Stomach smooth muscle (tissue), 2 donors: ENCODE results near the gene DEPDC1B.
"Not testable (repeated sequence)": the region's sequence is repeated elsewhere in the genome, so short reads cannot be mapped to it uniquely, and the experiment has no call there.

ENCODE experiments used
- H3K27ac ChIP-seq: one replicate; pipeline ENCODE4 v1.7.0; 2013; ENCODE audit warnings: mild to moderate bottlenecking, low read length, inconsistent platforms
- H3K27me3 ChIP-seq, 2 donors: one replicate each; pipeline ENCODE4 v1.7.0; 2013; ENCODE audit warnings: low read length in 2 of 2; ENCODE audit not compliant: insufficient read depth in 2 of 2, control insufficient read depth in 1 of 2
- H3K36me3 ChIP-seq, 2 donors: one replicate each; pipeline ENCODE4 v1.7.0; 2013; ENCODE audit warnings: low read length in 2 of 2; ENCODE audit not compliant: control insufficient read depth in 2 of 2, insufficient read depth in 2 of 2
- H3K4me1 ChIP-seq: one replicate; pipeline ENCODE4 v1.7.0; 2013; ENCODE audit warnings: low read length; ENCODE audit not compliant: control insufficient read depth, insufficient read depth
- H3K4me3 ChIP-seq, 2 donors: one replicate each; pipeline ENCODE4 v1.7.0; 2013; ENCODE audit warnings: low read length in 2 of 2
- H3K9ac ChIP-seq, 2 donors: one replicate each; pipeline ENCODE4 v1.7.0; 2013; ENCODE audit warnings: low read length in 2 of 2, mild to moderate bottlenecking in 1 of 2
- H3K9me3 ChIP-seq, 2 donors: one replicate each; pipeline ENCODE4 v1.7.0; 2013; ENCODE audit warnings: low read length in 2 of 2; ENCODE audit not compliant: control insufficient read depth in 2 of 2
- donor health status: healthy.
- donor health status: Pancreatic carcinoma.

Gene DEPDC1B

DNA sequence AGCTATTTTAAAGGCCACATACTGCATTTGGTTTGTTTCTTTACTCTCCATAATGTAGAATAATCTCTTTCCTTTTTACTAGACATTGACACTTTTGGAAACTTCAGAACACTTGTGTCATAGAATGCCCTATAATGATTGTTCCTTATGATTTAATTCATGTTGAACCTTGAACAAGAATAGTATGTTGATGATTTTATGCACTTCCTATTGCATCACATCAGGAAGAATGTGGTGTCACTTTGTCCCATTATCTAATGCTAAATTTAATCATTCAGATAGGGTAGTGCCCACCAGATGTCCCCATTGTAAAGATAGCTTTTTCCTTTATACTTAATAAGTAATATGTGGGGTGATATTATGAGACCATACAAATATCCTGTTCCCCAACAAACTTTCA, 19.4 kb upstream of the DEPDC1B start:
- Histone ChIP-seq H3K4me1 (no peaks in the 10 kb centered on the region), H3K9ac (no peak overlapping the region), H3K27me3 (no peaks in the 10 kb centered on the region), H3K4me3 (no peak overlapping the region), H3K36me3 (no peaks in the 10 kb centered on the region), H3K9me3 (no peaks in the 10 kb centered on the region), H3K27ac (no peak overlapping the region)

DNA sequence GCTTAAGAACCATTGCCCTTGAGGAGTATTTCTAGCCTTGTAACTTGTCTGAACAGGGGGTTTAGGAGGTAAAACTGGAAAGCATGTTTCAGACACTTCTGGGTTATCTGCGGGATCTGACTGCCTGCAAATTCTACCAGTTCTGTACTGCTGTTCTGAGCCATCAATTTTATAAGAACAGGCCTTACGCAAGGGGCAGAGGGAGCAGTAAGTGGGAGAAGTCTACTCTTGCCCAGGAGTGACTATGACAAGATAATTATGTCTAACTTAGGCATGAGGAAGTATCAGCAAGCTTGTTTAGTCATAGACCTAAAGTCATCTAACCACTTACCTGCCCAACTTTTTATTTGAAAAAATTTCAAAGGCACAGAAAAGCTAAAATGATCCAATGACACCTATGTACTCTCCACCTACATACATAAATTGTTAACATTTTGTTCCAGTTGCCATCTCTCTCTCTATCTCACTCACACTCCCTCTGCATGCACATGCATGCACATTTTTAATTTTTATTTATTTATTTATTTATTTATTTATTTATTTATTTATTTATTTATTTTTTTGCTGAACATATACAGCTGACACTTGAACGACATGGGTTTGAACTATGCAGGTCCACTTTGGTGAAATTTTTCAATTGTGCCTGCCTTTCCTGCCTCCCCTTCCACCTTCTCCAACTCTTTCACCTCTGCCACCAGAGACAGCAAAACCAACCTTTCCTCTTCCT, 18.4 kb upstream of the DEPDC1B start:
- no peaks in the 10 kb centered on the region for H3K36me3 ChIP-seq
- no peaks in the 10 kb centered on the region for H3K9me3 ChIP-seq

DNA sequence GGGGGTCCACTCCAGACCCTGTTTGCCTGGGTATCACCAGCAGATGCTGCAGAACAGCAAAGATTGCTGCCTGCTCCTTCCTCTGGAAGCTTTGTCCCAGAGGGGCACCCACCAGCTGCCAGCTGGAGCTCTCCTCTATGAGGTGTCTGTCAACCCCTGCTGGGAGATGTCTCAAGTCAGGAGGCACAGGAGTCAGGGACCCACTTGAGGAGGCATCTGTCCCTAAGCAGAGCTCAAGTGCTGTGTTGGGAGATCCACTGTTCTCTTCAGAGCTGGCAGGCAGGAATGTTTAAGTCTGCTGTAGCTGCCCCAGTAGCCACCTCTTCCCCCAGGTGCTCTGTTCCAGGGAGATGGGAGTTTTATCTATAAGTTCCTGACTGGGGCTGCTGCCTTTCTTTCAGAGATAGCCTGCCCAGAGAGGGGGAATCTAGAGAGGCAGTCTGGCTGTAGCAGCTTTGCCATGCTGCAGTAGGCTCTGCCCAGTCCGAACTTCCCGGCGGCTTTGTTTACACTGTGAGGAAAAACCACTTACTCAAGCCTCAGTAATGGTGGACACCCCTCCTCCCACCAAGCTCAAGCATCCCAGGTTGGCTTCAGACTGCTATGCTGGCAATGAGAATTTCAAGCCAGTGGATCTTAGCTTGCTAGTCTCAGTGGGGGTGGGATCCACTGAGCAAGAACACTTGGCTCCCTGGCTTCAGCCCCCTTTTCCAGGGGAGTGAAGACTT, 15.4 kb upstream of the DEPDC1B start:
- H3K4me3 ChIP-seq, H3K36me3 ChIP-seq, H3K27ac ChIP-seq, H3K27me3 ChIP-seq, H3K4me1 ChIP-seq, H3K9me3 ChIP-seq, H3K9ac ChIP-seq: not testable (repeated sequence)

More for the DNA sequence above, 18.4 kb upstream of the DEPDC1B start:
- no peaks in the 10 kb centered on the region for H3K4me1 ChIP-seq
- H3K4me3 ChIP-seq: no peak overlapping the region
- H3K27me3 ChIP-seq: no peaks in the 10 kb centered on the region
- no peak overlapping the region for H3K9ac ChIP-seq
- H3K27ac ChIP-seq: no peak overlapping the region

DNA sequence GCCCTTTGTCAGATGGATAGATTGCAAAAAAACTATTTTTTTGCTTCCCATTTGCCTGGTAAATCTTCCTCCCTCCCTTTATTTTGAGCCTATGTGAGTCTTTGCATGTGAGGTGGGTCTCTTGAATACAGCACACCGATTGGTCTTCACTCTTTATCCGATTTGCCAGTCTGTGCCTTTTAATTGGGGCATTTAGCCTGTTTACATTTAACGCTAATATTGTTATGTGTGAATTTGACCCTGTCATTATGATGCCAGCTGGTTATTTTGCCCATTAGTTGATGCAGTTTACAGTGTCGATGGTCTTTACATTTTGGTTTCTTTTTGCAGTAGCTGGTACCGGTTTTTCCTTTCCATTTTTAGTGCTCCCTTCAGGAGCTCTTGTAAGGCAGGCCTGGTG, 13.0 kb upstream of the DEPDC1B start:
- Histone ChIP-seq H3K36me3 (no peaks in the 10 kb centered on the region), H3K27me3 (no peaks in the 10 kb centered on the region), H3K4me1 (no peaks in the 10 kb centered on the region), H3K9ac (no peak overlapping the region), H3K9me3 (peaks cover 0 to 3% of the 10 kb centered on the region in 2 donors), H3K27ac (no peak overlapping the region), H3K4me3 (no peak overlapping the region)

DNA sequence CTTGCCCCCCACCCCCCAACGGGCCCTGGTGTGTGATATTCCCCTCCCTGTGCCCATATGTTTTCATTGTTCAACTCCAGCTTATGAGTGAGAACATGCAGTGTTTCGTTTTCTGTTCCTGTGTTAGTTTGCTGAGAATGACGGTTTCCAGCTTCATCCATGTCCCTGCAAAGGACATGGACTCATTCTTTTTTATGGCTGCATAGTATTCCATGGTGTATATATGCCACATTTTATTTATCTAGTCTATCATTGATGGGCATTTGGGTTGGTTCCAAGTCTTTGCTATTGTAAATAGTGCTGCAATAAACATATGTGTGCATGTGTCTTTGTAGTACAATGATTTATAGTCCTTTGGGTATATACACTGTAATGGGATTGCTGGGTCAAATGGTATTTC, 11.9 kb upstream of the DEPDC1B start:
- H3K4me1 ChIP-seq, H3K27ac ChIP-seq, H3K27me3 ChIP-seq, H3K9ac ChIP-seq, H3K9me3 ChIP-seq, H3K36me3 ChIP-seq, H3K4me3 ChIP-seq: not testable (repeated sequence)

DNA sequence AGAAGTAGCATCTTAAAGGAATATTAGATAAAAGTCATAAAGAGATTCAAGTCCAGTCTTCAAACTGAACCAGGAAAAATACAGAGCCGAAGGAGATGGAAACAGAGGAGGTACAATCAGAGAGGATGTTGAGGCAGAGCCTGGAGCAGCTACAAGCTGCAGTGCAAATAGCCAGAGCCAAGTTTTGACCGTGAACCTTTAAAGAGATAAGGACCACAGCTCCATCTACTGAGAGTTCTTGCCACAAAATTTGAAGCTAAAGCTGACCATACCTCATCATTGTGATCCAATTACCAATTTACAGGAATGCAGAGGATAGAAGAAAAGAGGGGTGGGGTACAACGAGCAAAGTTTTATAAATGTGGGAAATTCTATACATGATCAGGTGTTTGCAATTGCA, 10.4 kb upstream of the DEPDC1B start:
- no peaks in the 10 kb centered on the region for H3K27me3 ChIP-seq
- H3K27ac ChIP-seq: no peak overlapping the region
- no peaks in the 10 kb centered on the region for H3K4me1 ChIP-seq
- H3K9ac ChIP-seq: no peak overlapping the region
- no peak overlapping the region for H3K4me3 ChIP-seq
- peaks cover 0 to 3% of the 10 kb centered on the region in 2 donors for H3K9me3 ChIP-seq
- no peaks in the 10 kb centered on the region for H3K36me3 ChIP-seq

DNA sequence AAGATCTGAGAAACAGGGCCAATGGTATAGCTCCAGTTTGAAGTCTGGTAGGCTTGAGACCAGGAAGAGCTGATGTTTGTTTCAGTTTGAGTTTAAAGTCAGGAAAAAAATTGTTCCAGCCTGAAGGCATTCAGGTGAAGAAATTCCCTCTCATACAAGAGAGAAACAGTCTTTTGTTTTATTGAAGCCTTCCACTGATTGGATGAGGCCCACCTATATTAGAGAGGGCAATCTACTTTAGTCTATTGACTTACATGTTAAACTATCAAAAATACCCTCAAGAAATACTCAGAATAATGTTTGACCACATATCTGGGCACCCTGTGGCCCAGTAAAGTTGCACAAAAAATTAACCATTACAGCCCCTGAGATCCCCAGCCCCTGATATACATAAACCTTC, 5.2 kb upstream of the DEPDC1B start:
- no peak overlapping the region for H3K4me3 ChIP-seq
- no peaks in the 10 kb centered on the region for H3K9me3 ChIP-seq
- no peak overlapping the region for H3K9ac ChIP-seq
- no peaks in the 10 kb centered on the region for H3K36me3 ChIP-seq
- peaks cover 6% of the 10 kb centered on the region for H3K4me1 ChIP-seq
- H3K27ac ChIP-seq: no peak overlapping the region
- no peaks in the 10 kb centered on the region for H3K27me3 ChIP-seq

DNA sequence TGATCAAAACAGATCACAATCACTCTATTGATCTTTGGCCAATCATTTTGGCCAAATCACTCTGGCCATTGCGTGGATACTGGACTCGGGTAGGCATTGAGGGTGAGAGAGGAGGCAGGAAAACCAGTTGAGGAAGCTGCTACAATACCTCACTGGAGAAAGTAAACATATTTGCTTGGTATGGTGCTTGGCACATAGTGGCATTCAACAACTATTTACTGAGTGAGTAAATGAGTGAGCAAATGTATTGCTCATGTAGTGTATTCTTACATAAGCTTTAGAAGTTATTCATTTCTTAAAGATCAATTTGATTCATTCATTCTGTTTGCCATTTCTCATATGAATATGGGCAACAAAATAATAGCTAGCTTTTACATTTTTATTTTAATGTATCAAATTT, 4.0 kb upstream of the DEPDC1B start:
- Histone ChIP-seq H3K9me3 (no peaks in the 10 kb centered on the region), H3K27me3 (no peaks in the 10 kb centered on the region), H3K36me3 (no peaks in the 10 kb centered on the region), H3K27ac (no peak overlapping the region), H3K4me3 (no peak overlapping the region), H3K4me1 (peaks cover 15% of the 10 kb centered on the region), H3K9ac (no peak overlapping the region)

DNA sequence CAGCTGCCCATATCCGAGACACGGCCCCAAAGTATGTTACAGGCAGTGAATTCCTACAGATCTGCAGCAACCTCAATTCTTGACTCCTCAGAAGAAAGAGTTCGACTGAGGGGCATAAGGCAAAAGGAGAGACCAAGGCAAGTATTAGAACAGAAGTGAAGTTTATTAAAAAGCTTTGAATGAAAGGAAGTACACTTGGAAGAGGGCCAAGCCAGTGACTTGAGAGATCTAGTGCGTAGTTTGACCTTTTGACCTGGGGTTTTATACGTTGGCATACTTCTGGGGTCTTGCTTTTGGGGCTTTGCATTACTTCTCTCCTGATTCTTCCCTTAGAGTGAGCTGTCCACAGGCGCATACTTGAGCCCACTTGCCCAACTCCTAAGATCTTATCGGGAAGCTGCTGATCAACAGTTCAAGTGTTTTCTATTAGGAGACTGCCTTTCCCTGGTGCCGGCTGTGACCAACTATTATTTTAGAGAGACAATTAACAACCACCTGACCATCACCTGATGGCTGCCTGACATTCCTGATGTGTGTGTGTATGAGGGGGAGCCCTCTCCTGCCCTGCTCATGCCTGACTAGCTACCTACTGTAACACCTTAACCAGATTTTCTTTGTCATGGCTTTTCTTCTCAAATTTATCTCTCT, 1.5 kb upstream of the DEPDC1B start:
- no peaks in the 10 kb centered on the region for H3K27me3 ChIP-seq
- H3K9me3 ChIP-seq: no peaks in the 10 kb centered on the region
- no peaks in the 10 kb centered on the region for H3K36me3 ChIP-seq
- no peak overlapping the region for H3K9ac ChIP-seq
- no peak overlapping the region for H3K4me3 ChIP-seq
- H3K4me1 ChIP-seq: peaks cover 15% of the 10 kb centered on the region
- H3K27ac ChIP-seq: no peak overlapping the region

DNA sequence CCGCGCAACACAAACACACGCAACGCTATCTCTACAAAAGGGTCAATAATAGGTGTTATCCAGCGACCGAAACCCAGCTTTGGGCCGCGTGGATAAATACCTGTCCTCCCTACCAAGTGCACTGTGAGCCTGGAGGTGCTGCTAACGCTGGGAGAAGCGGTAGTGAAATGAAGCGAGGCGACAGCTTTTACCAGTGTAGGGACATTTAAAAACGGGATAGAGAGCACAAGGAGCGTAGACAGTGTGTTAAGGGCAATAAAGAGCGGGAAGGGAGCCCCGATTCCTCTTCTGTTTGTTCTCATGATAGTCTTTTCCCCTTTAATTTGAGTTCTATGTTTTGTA, 421 bp upstream of the DEPDC1B start:
- Histone ChIP-seq H3K9me3 (no peaks in the 10 kb centered on the region), H3K27me3 (no peaks in the 10 kb centered on the region), H3K4me3 (peak overlapping the region; percentile 95 to 97), H3K9ac (peak overlapping the region; percentile 74 to 86), H3K4me1 (peaks cover 15% of the 10 kb centered on the region), H3K36me3 (no peaks in the 10 kb centered on the region), H3K27ac (peak overlapping the region; percentile 74)

DNA sequence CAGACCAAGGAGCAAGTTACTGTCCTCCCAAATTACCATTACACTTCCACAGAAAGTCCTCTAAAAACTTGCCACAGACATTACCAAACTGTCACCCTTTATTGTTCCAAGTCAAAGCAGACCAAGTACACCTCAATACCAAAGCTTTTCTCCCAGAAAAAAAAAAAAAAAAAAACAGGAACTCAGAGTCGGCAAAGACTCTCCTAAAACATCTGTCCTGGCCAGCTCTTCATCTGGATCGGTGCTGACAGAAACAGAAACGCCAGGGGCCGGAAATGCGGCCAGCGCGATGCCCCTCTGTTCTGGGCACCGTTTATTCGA, 718 bp downstream of the DEPDC1B start:
- Histone ChIP-seq H3K9me3 (no peaks in the 10 kb centered on the region), H3K36me3 (no peaks in the 10 kb centered on the region), H3K9ac (peak overlapping the region; percentile 51 to 74), H3K4me1 (peaks cover 15% of the 10 kb centered on the region), H3K27ac (no peak overlapping the region), H3K27me3 (no peaks in the 10 kb centered on the region), H3K4me3 (peak overlapping the region; percentile 95 to 97)
